PC-3 (cell line): Measurements from ENCODE around the gene PREX1. TPM values are rescaled to one million over a fixed set of nuclear protein-coding genes. Genes with fewer than 3 reads are reported as not detected.

Source experiments
- ATAC-seq: fragments of 200-7000 bp; cut with Tn5 transposase; 2 replicates; pipeline ENCODE4 v1.9.1; 2020; ENCODE audit warnings: mild to moderate bottlenecking, moderate library complexity
- BruUV-seq: library from RNA; stranded (reverse); fragments of 400-500 nt; replicated peaks from 2 replicates; lab custom pipeline; 2021; lab: Mats Ljungman, UMichigan
- CTCF ChIA-PET: fragments of 300-600 bp; sonication (Branson Sonifier 250); formaldehyde crosslinking; loops from one replicate; lab custom pipeline; 2022; ENCODE audit warnings: antibody characterized with exemption; lab: Charles Lee
- POLR2A ChIA-PET: fragments of 300-600 bp; sonication (Branson Sonifier 250); formaldehyde crosslinking; loops from one replicate; lab custom pipeline; 2022; ENCODE audit warnings: antibody characterized with exemption; ENCODE audit not compliant: unreplicated experiment; lab: Charles Lee
- DNase-seq: peaks from one replicate; pipeline ENCODE4 v3.0.0-alpha.2; 2015
- H2AFZ ChIP-seq: fragments of 300-600 bp; sonication (generic); 2 replicates; pipeline ENCODE4 v1.6.0; 2016; ENCODE audit warnings: antibody characterized with exemption, low read length
- H3F3A ChIP-seq: fragments of 300-600 bp; sonication (generic); one replicate; pipeline ENCODE4 v1.6.0; 2017; ENCODE audit warnings: antibody characterized with exemption, low read length, control low read depth, mild to moderate bottlenecking; ENCODE audit not compliant: unreplicated experiment
- H3K27ac ChIP-seq: fragments of 300-600 bp; sonication (generic); 2 replicates; pipeline ENCODE4 v1.5.1; 2016; ENCODE audit warnings: mild to moderate bottlenecking, low read length
- H3K27me3 ChIP-seq: fragments of 300-600 bp; sonication (generic); 2 replicates; pipeline ENCODE4 v1.6.1; 2016; ENCODE audit warnings: low read length, mixed read lengths
- H3K36me3 ChIP-seq: fragments of 300-600 bp; sonication (generic); 2 replicates; pipeline ENCODE4 v1.6.1; 2016; ENCODE audit warnings: low read depth, mixed run types, low read length, mixed read lengths
- H3K4me1 ChIP-seq: fragments of 300-600 bp; sonication (generic); 2 replicates; pipeline ENCODE4 v1.5.1; 2016; ENCODE audit warnings: low read length; ENCODE audit not compliant: insufficient read depth
- H3K4me2 ChIP-seq: fragments of 300-600 bp; sonication (generic); 2 replicates; pipeline ENCODE4 v1.6.0; 2016; ENCODE audit warnings: low read length
- H3K4me3 ChIP-seq: fragments of 300-600 bp; sonication (generic); 2 replicates; pipeline ENCODE4 v1.5.1; 2016; ENCODE audit warnings: mild to moderate bottlenecking, low read length, mixed read lengths
- H3K79me2 ChIP-seq: fragments of 300-600 bp; sonication (generic); 2 replicates; pipeline ENCODE4 v1.6.1; 2017; ENCODE audit warnings: low read length, mixed read lengths
- H3K9ac ChIP-seq: fragments of 300-600 bp; sonication (generic); 2 replicates; pipeline ENCODE4 v1.6.0; 2016; ENCODE audit warnings: mild to moderate bottlenecking, low read length
- H3K9me2 ChIP-seq: fragments of 300-600 bp; sonication (generic); replicated peaks from 2 replicates; pipeline ENCODE4 v1.6.1; 2016; ENCODE audit warnings: mixed run types, low read length, mixed read lengths
- H3K9me3 ChIP-seq: fragments of 300-600 bp; sonication (generic); 2 replicates; pipeline ENCODE4 v1.6.1; 2016; ENCODE audit warnings: low read length, mixed read lengths
- H4K20me1 ChIP-seq: fragments of 300-600 bp; sonication (generic); 2 replicates; pipeline ENCODE4 v1.6.1; 2016; ENCODE audit warnings: low read length, mixed read lengths
- CTCF ChIP-seq: fragments of 300-600 bp; sonication (generic); conservative IDR thresholded peaks from 2 replicates; pipeline ENCODE4 v1.5.1; 2017; ENCODE audit warnings: antibody characterized with exemption, low read depth, mild to moderate bottlenecking, low read length
- EZH2 ChIP-seq: fragments of 300-600 bp; sonication (generic); IDR thresholded peaks from one replicate; pipeline ENCODE4 v1.6.1; 2017; ENCODE audit warnings: antibody characterized with exemption, mild to moderate bottlenecking, low read length; ENCODE audit not compliant: unreplicated experiment
- EZH2phosphoT487 ChIP-seq: fragments of 300-600 bp; sonication (generic); IDR thresholded peaks from 2 replicates; pipeline ENCODE4 v1.6.1; 2018; ENCODE audit warnings: mild to moderate bottlenecking, antibody characterized with exemption, low read length, borderline replicate concordance
- intact Hi-C: fragments of 100-400 bp; cut with micrococcal nuclease; formaldehyde crosslinking; loops from 2 replicates; pipeline ENCODE4 v1.9.0; 2023
- total RNA-seq: library from RNA; depleted of rRNA; stranded (reverse); fragments of >200 nt; gene quantifications from 2 replicates; pipeline ENCODE4 v1.2.3, GENCODE V29; 2014

Gene PREX1
- total RNA-seq, 1 experiment from 2014 or later, result 22.1 TPM

GRCh38 chr20:48818031-48818370 lies 9.8 kb downstream of the PREX1 start:
- Histone ChIP-seq H3K9me3 (no peaks in the 10 kb centered on the region), H3K79me2 (no peaks in the 10 kb centered on the region), H3K27ac (no peak overlapping the region), H3K36me3 (no peaks in the 10 kb centered on the region), H2AFZ (no peak overlapping the region), H3K4me2 (no peak overlapping the region), H3K4me1 (peaks cover 14% of the 10 kb centered on the region), H4K20me1 (no peaks in the 10 kb centered on the region), H3K4me3 (no peak overlapping the region), H3K9me2 (no peaks in the 10 kb centered on the region), H3K27me3 (no peaks in the 10 kb centered on the region), H3F3A (no peaks in the 10 kb centered on the region), H3K9ac (no peak overlapping the region)
- no peak for ATAC-seq
- POLR2A ChIA-PET, result no interaction called here
- CTCF ChIA-PET, result no interaction called here
- TF ChIP-seq EZH2phosphoT487 (no peak), EZH2 (no peak), CTCF (no peak)
- BruUV-seq, result no TSS peak
- intact Hi-C loops, result no loop called here
- no peak for DNase-seq

GRCh38 chr20:48817367-48818030 lies 10.3 kb downstream of the PREX1 start:
- Histone ChIP-seq H3K4me2 (no peak overlapping the region), H3K9me2 (no peaks in the 10 kb centered on the region), H3K36me3 (no peaks in the 10 kb centered on the region), H2AFZ (no peak overlapping the region), H3K9ac (no peak overlapping the region), H3K4me3 (no peak overlapping the region), H3K9me3 (no peaks in the 10 kb centered on the region), H3K4me1 (peaks cover 19% of the 10 kb centered on the region), H3K27ac (no peak overlapping the region), H4K20me1 (no peaks in the 10 kb centered on the region), H3K27me3 (no peaks in the 10 kb centered on the region), H3K79me2 (no peaks in the 10 kb centered on the region), H3F3A (no peaks in the 10 kb centered on the region)
- ChIA-PET POLR2A (no interaction called here), CTCF (no interaction called here)
- ATAC-seq, result no peak
- TF ChIP-seq EZH2, result no peak
- TF ChIP-seq CTCF, result no peak
- no peak for TF ChIP-seq EZH2phosphoT487
- intact Hi-C loops, result no loop called here
- BruUV-seq, result no TSS peak
- DNase-seq, result no peak
